ENCODE results near the gene ELK3. TPM values are rescaled to one million over a fixed set of nuclear protein-coding genes. Genes with fewer than 3 reads are reported as not detected.

ELK3 gene
- total RNA-seq, 1 donor from 2014 or later = 3.7 TPM

DNA sequence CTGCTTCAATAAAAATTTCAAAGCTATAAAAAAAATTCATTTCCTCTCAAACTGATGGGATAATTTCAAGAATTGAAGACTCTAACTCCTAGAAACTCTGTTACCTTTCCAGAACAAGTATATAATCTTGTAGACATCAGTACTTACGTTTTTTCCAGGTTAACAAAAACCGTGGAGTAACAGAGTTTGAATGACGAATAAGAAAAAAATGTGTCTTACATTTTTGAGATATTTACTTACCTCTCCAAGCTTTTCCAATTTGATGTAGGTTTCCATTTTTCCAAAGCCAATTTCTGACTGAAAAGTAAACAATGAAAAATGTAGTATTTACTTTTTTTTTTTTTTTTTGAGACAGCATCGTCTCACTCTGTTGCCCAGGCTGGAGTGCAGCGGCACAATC lies 105.9 kb downstream of the ELK3 start:
- H3K27ac Mint-ChIP-seq (ENCODE audit: unreplicated experiment) = no peak overlapping the region
- H3K4me1 Mint-ChIP-seq (ENCODE audit: low read depth, unreplicated experiment) = no peaks in the 10 kb centered on the region
- TF ChIP-seq, protein P1, sequence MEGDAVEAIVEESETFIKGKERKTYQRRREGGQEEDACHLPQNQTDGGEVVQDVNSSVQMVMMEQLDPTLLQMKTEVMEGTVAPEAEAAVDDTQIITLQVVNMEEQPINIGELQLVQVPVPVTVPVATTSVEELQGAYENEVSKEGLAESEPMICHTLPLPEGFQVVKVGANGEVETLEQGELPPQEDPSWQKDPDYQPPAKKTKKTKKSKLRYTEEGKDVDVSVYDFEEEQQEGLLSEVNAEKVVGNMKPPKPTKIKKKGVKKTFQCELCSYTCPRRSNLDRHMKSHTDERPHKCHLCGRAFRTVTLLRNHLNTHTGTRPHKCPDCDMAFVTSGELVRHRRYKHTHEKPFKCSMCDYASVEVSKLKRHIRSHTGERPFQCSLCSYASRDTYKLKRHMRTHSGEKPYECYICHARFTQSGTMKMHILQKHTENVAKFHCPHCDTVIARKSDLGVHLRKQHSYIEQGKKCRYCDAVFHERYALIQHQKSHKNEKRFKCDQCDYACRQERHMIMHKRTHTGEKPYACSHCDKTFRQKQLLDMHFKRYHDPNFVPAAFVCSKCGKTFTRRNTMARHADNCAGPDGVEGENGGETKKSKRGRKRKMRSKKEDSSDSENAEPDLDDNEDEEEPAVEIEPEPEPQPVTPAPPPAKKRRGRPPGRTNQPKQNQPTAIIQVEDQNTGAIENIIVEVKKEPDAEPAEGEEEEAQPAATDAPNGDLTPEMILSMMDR (IDR thresholded peaks at IDR 0.05; ENCODE audit: partially characterized antibody, unreplicated experiment) = no peak
- no peaks in the 10 kb centered on the region for H3K9me3 Mint-ChIP-seq (ENCODE audit: unreplicated experiment)
- H3K4me3 Mint-ChIP-seq (ENCODE audit: unreplicated experiment) = no peak overlapping the region
- no peak for DNase-seq
- H3K36me3 Mint-ChIP-seq (ENCODE audit: unreplicated experiment) = no peaks in the 10 kb centered on the region
- H3K27me3 Mint-ChIP-seq (ENCODE audit: unreplicated experiment) = no peaks in the 10 kb centered on the region

DNA sequence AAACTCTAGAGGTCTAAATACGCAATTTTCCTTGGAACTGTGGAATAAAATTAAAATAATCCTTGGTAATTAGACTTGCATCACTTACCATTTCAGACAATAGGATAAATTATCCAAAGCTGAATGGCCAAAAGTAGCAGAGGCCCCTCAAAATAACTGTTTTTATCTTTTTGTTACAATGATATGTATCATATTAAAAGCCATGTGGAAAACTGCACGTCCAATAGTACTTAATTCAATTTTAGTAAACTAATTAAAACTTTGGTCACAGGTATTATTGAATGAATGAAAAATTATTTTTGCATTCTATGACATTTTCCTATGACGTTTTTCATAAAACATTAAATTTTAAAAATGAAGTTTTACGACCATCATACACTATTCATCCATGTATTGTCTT lies 107.6 kb downstream of the ELK3 start:
- Mint-ChIP-seq H3K27me3 (ENCODE audit: unreplicated experiment) (no peaks in the 10 kb centered on the region), H3K36me3 (ENCODE audit: unreplicated experiment) (no peaks in the 10 kb centered on the region), H3K9me3 (ENCODE audit: unreplicated experiment) (no peaks in the 10 kb centered on the region), H3K4me3 (ENCODE audit: unreplicated experiment) (no peak overlapping the region), H3K27ac (ENCODE audit: unreplicated experiment) (no peak overlapping the region), H3K4me1 (ENCODE audit: low read depth, unreplicated experiment) (no peaks in the 10 kb centered on the region)
- TF ChIP-seq, protein P1 (IDR thresholded peaks at IDR 0.05; ENCODE audit: partially characterized antibody, unreplicated experiment) = no peak
- no peak for DNase-seq

DNA sequence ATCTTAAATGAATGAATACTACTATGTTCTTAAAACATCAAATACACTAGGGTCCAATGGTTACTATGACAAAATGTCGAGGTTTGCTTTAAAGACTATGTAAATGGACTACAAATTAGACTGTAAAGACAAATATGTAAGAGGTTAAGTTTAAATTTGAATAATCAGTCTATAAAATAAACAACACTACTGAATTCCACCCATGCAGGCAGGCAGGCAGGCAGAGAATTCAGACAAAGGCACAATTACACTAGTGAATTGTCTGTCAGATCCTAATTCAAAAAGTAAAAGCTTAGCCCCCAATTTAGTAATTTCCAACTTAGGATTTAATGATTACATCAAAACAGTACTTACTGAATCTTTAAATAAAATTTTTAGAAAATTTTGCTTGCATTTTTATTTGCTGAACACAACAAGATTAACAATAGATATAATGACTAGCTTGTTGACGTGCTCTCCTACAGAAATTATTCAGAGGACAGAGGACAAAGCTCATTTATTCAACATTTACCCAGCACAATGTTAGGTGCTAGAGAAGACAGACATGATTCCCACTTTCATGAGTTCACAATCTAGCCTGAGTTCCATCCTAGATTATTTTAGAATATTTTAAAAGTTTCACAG lies 108.6 kb downstream of the ELK3 start:
- H3K27me3 Mint-ChIP-seq (ENCODE audit: unreplicated experiment) = no peaks in the 10 kb centered on the region
- TF ChIP-seq, protein P1 (IDR thresholded peaks at IDR 0.05; ENCODE audit: partially characterized antibody, unreplicated experiment) = no peak
- H3K4me3 Mint-ChIP-seq (ENCODE audit: unreplicated experiment) = no peak overlapping the region
- H3K27ac Mint-ChIP-seq (ENCODE audit: unreplicated experiment) = no peak overlapping the region
- DNase-seq = no peak
- H3K9me3 Mint-ChIP-seq (ENCODE audit: unreplicated experiment) = no peaks in the 10 kb centered on the region
- no peaks in the 10 kb centered on the region for H3K36me3 Mint-ChIP-seq (ENCODE audit: unreplicated experiment)
- no peaks in the 10 kb centered on the region for H3K4me1 Mint-ChIP-seq (ENCODE audit: low read depth, unreplicated experiment)

DNA sequence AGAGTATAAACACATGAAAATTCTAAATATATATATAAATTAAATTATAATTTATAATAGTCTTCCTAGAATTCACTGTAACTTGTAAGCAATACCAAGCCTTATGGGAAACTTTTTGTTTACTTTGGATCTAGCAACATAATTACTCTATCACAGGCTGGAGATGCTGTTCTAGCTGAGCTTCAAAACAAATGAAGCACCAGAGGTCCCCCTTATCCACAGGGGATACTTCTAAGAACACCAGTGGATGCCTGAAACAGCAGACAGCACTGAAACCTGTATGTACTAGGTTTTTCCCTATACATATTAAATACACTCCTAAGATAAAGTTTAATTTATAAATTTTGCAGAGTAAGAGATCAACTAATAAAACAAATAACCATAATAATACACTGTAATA lies 109.5 kb downstream of the ELK3 start:
- no peak for DNase-seq

DNA sequence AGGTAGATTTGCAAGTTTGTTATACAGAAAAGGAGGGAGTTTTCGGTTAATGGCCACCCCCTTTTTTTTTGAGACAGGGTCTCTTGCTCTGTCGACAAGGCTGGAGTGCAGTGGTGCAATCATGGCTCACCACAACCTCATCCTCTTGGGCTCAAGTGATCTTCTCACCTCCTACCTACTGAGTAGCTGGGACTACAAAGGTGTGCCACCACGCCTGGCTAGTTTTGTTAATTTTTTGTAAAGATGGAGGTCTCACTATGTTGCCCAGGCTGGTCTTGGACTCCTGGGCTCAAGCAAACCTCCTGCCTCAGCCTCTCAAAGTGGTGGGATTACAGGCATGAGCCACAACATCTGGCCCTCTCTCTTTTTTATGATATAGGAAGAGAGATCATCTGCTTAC lies 111.5 kb downstream of the ELK3 start:
- Mint-ChIP-seq H3K27ac (ENCODE audit: unreplicated experiment) (no peak overlapping the region), H3K36me3 (ENCODE audit: unreplicated experiment) (no peaks in the 10 kb centered on the region), H3K9me3 (ENCODE audit: unreplicated experiment) (no peaks in the 10 kb centered on the region), H3K27me3 (ENCODE audit: unreplicated experiment) (no peaks in the 10 kb centered on the region), H3K4me1 (ENCODE audit: low read depth, unreplicated experiment) (no peaks in the 10 kb centered on the region), H3K4me3 (ENCODE audit: unreplicated experiment) (no peak overlapping the region)
- no peak for DNase-seq
- TF ChIP-seq, protein P1 (IDR thresholded peaks at IDR 0.05; ENCODE audit: partially characterized antibody, unreplicated experiment) = no peak

More for the DNA sequence above, 109.5 kb downstream of the ELK3 start:
- Mint-ChIP-seq H3K36me3 (ENCODE audit: unreplicated experiment) (no peaks in the 10 kb centered on the region), H3K27ac (ENCODE audit: unreplicated experiment) (no peak overlapping the region), H3K4me1 (ENCODE audit: low read depth, unreplicated experiment) (no peaks in the 10 kb centered on the region), H3K27me3 (ENCODE audit: unreplicated experiment) (no peaks in the 10 kb centered on the region), H3K4me3 (ENCODE audit: unreplicated experiment) (no peak overlapping the region), H3K9me3 (ENCODE audit: unreplicated experiment) (no peaks in the 10 kb centered on the region)
- TF ChIP-seq, protein P1 (IDR thresholded peaks at IDR 0.05; ENCODE audit: partially characterized antibody, unreplicated experiment) = no peak

All from glutamatergic neuron (in vitro differentiated cells).